ENCODE measurements around the gene TJP3. TPM values are rescaled to one million over a fixed set of nuclear protein-coding genes. Genes with fewer than 3 reads are reported as not detected.

TJP3 gene
- total and polyA plus RNA-seq, 10 of the 15 experiments (the other 5 are each of a cell fraction or from before 2014, with no cell fraction given) = 0.04 to 1.2 (median 0.29) TPM; not detected in 6

DNA sequence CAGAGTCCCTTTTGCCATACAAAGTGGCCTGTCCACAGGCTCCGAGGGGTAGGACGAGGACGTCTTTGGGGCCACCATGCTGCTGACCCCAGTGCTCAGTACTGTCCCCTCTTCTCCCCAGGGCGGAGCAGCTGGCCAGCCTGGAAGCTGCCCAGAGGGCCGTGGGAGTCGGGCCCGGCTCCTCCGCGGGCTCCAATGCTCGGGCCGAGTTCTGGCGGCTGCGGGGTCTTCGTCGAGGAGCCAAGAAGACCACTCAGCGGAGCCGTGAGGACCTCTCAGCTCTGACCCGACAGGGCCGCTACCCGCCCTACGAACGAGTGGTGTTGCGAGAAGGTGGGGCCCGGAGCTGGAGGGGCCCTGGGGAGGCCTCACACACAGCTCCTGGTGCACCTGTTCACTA lies 32.2 kb downstream of the TJP3 start (continued):
- TF ChIP-seq CUX1 (IDR thresholded peaks at IDR 0.05; ENCODE audit: insufficient replicate concordance, low read depth, low read length) = no peak
- TF ChIP-seq ASH2L (IDR thresholded peaks at IDR 0.05; ENCODE audit: borderline replicate concordance, low read depth) = no peak
- no peak for TF ChIP-seq TAF1 (IDR thresholded peaks at IDR 0.05; ENCODE audit: borderline replicate concordance, low read depth, low read length)
- TF ChIP-seq, protein P1, sequence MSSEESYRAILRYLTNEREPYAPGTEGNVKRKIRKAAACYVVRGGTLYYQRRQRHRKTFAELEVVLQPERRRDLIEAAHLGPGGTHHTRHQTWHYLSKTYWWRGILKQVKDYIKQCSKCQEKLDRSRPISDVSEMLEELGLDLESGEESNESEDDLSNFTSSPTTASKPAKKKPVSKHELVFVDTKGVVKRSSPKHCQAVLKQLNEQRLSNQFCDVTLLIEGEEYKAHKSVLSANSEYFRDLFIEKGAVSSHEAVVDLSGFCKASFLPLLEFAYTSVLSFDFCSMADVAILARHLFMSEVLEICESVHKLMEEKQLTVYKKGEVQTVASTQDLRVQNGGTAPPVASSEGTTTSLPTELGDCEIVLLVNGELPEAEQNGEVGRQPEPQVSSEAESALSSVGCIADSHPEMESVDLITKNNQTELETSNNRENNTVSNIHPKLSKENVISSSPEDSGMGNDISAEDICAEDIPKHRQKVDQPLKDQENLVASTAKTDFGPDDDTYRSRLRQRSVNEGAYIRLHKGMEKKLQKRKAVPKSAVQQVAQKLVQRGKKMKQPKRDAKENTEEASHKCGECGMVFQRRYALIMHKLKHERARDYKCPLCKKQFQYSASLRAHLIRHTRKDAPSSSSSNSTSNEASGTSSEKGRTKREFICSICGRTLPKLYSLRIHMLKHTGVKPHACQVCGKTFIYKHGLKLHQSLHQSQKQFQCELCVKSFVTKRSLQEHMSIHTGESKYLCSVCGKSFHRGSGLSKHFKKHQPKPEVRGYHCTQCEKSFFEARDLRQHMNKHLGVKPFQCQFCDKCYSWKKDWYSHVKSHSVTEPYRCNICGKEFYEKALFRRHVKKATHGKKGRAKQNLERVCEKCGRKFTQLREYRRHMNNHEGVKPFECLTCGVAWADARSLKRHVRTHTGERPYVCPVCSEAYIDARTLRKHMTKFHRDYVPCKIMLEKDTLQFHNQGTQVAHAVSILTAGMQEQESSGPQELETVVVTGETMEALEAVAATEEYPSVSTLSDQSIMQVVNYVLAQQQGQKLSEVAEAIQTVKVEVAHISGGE (CRISPR knock-in tag; IDR thresholded peaks at IDR 0.05) = no peak
- no peak for TF ChIP-seq ZSCAN29 (IDR thresholded peaks at IDR 0.05)
- TF ChIP-seq, protein P2, sequence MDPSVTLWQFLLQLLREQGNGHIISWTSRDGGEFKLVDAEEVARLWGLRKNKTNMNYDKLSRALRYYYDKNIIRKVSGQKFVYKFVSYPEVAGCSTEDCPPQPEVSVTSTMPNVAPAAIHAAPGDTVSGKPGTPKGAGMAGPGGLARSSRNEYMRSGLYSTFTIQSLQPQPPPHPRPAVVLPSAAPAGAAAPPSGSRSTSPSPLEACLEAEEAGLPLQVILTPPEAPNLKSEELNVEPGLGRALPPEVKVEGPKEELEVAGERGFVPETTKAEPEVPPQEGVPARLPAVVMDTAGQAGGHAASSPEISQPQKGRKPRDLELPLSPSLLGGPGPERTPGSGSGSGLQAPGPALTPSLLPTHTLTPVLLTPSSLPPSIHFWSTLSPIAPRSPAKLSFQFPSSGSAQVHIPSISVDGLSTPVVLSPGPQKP (IDR thresholded peaks at IDR 0.05; ENCODE audit: low read depth, low read length) = no peak
- TF ChIP-seq, protein P3, sequence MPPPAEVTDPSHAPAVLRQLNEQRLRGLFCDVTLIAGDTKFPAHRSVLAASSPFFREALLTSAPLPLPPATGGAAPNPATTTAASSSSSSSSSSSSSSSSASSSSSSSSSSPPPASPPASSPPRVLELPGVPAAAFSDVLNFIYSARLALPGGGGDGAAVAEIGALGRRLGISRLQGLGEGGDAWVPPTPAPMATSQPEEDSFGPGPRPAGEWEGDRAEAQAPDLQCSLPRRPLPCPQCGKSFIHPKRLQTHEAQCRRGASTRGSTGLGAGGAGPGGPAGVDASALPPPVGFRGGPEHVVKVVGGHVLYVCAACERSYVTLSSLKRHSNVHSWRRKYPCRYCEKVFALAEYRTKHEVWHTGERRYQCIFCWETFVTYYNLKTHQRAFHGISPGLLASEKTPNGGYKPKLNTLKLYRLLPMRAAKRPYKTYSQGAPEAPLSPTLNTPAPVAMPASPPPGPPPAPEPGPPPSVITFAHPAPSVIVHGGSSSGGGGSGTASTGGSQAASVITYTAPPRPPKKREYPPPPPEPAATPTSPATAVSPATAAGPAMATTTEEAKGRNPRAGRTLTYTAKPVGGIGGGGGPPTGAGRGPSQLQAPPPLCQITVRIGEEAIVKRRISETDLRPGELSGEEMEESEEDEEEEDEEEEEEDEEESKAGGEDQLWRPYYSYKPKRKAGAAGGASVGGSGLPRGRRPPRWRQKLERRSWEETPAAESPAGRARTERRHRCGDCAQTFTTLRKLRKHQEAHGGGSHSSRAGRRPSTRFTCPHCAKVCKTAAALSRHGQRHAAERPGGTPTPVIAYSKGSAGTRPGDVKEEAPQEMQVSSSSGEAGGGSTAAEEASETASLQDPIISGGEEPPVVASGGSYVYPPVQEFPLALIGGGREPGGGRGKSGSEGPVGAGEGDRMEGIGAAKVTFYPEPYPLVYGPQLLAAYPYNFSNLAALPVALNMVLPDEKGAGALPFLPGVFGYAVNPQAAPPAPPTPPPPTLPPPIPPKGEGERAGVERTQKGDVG (CRISPR knock-in tag; IDR thresholded peaks at IDR 0.05) = no peak
- TF ChIP-seq NR2F1 (conservative IDR thresholded peaks at IDR 0.05) = no peak

All from GM12878 (cell line).